Trophoblast cell (in vitro differentiated cells and primary cell): ENCODE measurements around the gene TMOD1.

Source experiments
- DNase-seq, 2 donors: peaks; one replicate each; pipeline ENCODE4 v3.0.0-alpha.2; 2016
- H2AFZ ChIP-seq: 2 replicates; pipeline ENCODE4 v1.6.1; 2013; ENCODE audit warnings: low read length, moderate library complexity, mild to moderate bottlenecking; ENCODE audit not compliant: insufficient read depth, poor library complexity
- H2AK5ac ChIP-seq: 2 replicates; pipeline ENCODE4 v1.6.1; 2013; ENCODE audit warnings: mild to moderate bottlenecking, low read length
- H2BK120ac ChIP-seq: 2 replicates; pipeline ENCODE4 v1.6.1; 2013; ENCODE audit warnings: low read length, mild to moderate bottlenecking, moderate library complexity; ENCODE audit not compliant: insufficient read depth, poor library complexity
- H2BK12ac ChIP-seq: 2 replicates; pipeline ENCODE4 v1.6.1; 2013; ENCODE audit warnings: mild to moderate bottlenecking, low read length, moderate library complexity
- H2BK5ac ChIP-seq: 2 replicates; pipeline ENCODE4 v1.6.1; 2013; ENCODE audit warnings: low read length, low read depth, moderate library complexity, mild to moderate bottlenecking; ENCODE audit not compliant: poor library complexity
- H3K14ac ChIP-seq: 2 replicates; pipeline ENCODE4 v1.6.1; 2013; ENCODE audit warnings: mild to moderate bottlenecking, low read length
- H3K18ac ChIP-seq: 2 replicates; pipeline ENCODE4 v1.6.1; 2013; ENCODE audit warnings: mild to moderate bottlenecking, low read length
- H3K23ac ChIP-seq: 2 replicates; pipeline ENCODE4 v1.6.1; 2013; ENCODE audit warnings: low read length
- H3K27ac ChIP-seq: 2 replicates; pipeline ENCODE4 v1.5.1; 2013; ENCODE audit warnings: low read depth, mild to moderate bottlenecking, inconsistent platforms, low read length, moderate library complexity
- H3K27me3 ChIP-seq: 2 replicates; pipeline ENCODE4 v1.6.1; 2013; ENCODE audit warnings: inconsistent platforms, mild to moderate bottlenecking, low read length, moderate library complexity; ENCODE audit not compliant: insufficient read depth
- H3K36me3 ChIP-seq, 2 experiments: 1 replicate in 1 of 2; 2 replicates in 1 of 2; pipeline ENCODE4 v1.6.1; 2013; ENCODE audit warnings: low read length in 2 of 2, mild to moderate bottlenecking in 2 of 2, moderate library complexity in 1 of 2; ENCODE audit not compliant: insufficient read depth in 2 of 2, control insufficient read depth in 1 of 2
- H3K4ac ChIP-seq: 2 replicates; pipeline ENCODE4 v1.6.1; 2013; ENCODE audit warnings: low read depth, mild to moderate bottlenecking, low read length, moderate library complexity
- H3K4me1 ChIP-seq, 2 experiments: 1 replicate in 1 of 2; 2 replicates in 1 of 2; pipeline ENCODE4 v1.6.1; 2013; ENCODE audit warnings: low read length in 2 of 2, mild to moderate bottlenecking in 2 of 2, moderate library complexity in 1 of 2; ENCODE audit not compliant: insufficient read depth in 2 of 2, control insufficient read depth in 1 of 2
- H3K4me2 ChIP-seq: 2 replicates; pipeline ENCODE4 v1.6.1; 2013; ENCODE audit warnings: inconsistent platforms, mild to moderate bottlenecking, low read length, moderate library complexity
- H3K4me3 ChIP-seq: 2 replicates; pipeline ENCODE4 v1.5.1; 2013; ENCODE audit warnings: mild to moderate bottlenecking, low read depth, low read length, inconsistent platforms
- H3K79me1 ChIP-seq: one replicate; pipeline ENCODE4 v1.6.1; 2013; ENCODE audit warnings: low read length
- H3K79me2 ChIP-seq: 2 replicates; pipeline ENCODE4 v1.6.1; 2013; ENCODE audit warnings: low read length, mild to moderate bottlenecking; ENCODE audit not compliant: control insufficient read depth, insufficient read depth, poor library complexity
- H3K9ac ChIP-seq: 2 replicates; pipeline ENCODE4 v1.6.1; 2013; ENCODE audit warnings: mild to moderate bottlenecking, low read length
- H3K9me3 ChIP-seq: 2 replicates; pipeline ENCODE4 v1.6.1; 2013; ENCODE audit warnings: low read depth, mild to moderate bottlenecking, control low read depth, inconsistent platforms, low read length; ENCODE audit not compliant: insufficient read depth
- H4K12ac ChIP-seq: 2 replicates; pipeline ENCODE4 v1.6.1; 2013; ENCODE audit warnings: low read depth, mild to moderate bottlenecking, low read length, moderate library complexity
- H4K8ac ChIP-seq: 2 replicates; pipeline ENCODE4 v1.6.1; 2013; ENCODE audit warnings: low read depth, mild to moderate bottlenecking, low read length, moderate library complexity
- H4K91ac ChIP-seq: one replicate; pipeline ENCODE4 v1.6.1; 2013; ENCODE audit warnings: low read depth, mild to moderate bottlenecking, low read length, moderate library complexity
- WGBS: extraction: QIAGEN DNeasy Blood & Tissue Kit; methylation state at CpG from one replicate; pipeline ENCODE4 v1.1.7; 2013; ENCODE audit warnings: missing lambda C conversion rate; ENCODE audit not compliant: insufficient read length, insufficient coverage; ENCODE audit errors: extremely low coverage; 5-methylcytosine and 5-hydroxymethylcytosine counted together

The TMOD1 gene

DNA sequence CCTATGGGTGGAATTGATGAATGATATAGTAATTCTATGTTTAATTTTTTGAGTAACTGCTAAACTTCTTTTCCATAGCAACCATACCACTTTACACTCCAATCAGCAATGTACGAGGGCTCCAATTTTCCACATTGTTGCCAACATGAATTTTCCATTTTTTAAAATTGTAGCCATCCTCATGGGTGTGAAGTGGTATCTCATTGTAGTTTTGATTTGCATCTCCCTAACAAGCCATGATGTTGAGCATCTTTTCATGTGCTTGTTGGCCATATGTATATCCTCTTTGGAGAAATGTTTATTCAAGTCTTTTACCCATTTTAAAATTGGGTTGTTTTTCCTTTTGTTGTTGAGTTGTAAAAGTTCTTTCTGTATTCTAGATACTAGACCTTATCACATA is 48.9 kb downstream of the TMOD1 start:
- WGBS: no CpG with 5 or more reads among the region's 1 CpG
- no peak overlapping the region for H2BK5ac ChIP-seq
- H2AK5ac ChIP-seq: no peak overlapping the region
- no peak overlapping the region for H3K27ac ChIP-seq
- H3K36me3 ChIP-seq: no peaks in the 10 kb centered on the region
- H3K79me2 ChIP-seq: no peaks in the 10 kb centered on the region
- H3K4me2 ChIP-seq: no peak overlapping the region
- H4K8ac ChIP-seq: no peak overlapping the region
- no peak for DNase-seq
- H2BK12ac ChIP-seq: no peak overlapping the region
- H2AFZ ChIP-seq: no peak overlapping the region
- no peak overlapping the region for H3K4ac ChIP-seq
- H4K12ac ChIP-seq: no peak overlapping the region
- H3K4me3 ChIP-seq: no peak overlapping the region
- no peak overlapping the region for H4K91ac ChIP-seq
- no peaks in the 10 kb centered on the region for H3K9me3 ChIP-seq
- H3K79me1 ChIP-seq: no peaks in the 10 kb centered on the region
- no peak overlapping the region for H3K9ac ChIP-seq
- no peak overlapping the region for H3K23ac ChIP-seq
- H3K27me3 ChIP-seq: no peaks in the 10 kb centered on the region
- no peak overlapping the region for H2BK120ac ChIP-seq
- no peak overlapping the region for H3K14ac ChIP-seq
- H3K4me1 ChIP-seq: no peaks in the 10 kb centered on the region
- no peak overlapping the region for H3K18ac ChIP-seq

DNA sequence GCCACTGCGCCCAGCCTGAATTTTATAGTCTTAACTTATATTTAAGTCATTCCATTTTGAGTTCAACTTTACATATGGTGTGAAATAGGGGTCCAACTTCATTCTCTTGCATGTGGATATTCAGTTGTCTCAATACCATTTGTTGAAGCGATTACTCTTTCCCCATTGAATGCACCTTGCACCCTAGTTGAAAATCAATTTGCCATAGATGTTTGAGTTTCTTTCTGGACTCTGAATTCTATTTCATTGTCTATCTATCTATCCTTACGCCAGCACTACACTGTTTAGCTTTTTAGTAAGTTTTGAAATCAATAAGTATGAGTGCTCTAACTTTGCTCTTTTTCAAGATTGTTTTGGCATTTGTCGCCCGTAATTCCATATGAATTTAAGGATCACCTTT is 49.8 kb downstream of the TMOD1 start:
- Histone ChIP-seq H2AK5ac (no peak overlapping the region), H4K8ac (no peak overlapping the region), H2BK5ac (no peak overlapping the region), H3K23ac (no peak overlapping the region), H3K18ac (no peak overlapping the region), H3K79me2 (no peaks in the 10 kb centered on the region), H3K36me3 (no peaks in the 10 kb centered on the region), H3K4me3 (no peak overlapping the region), H3K4me1 (no peaks in the 10 kb centered on the region), H2BK120ac (no peak overlapping the region), H3K27me3 (no peaks in the 10 kb centered on the region), H4K91ac (no peak overlapping the region), H4K12ac (no peak overlapping the region), H3K14ac (no peak overlapping the region), H3K79me1 (no peaks in the 10 kb centered on the region), H3K9me3 (no peaks in the 10 kb centered on the region), H3K4me2 (no peak overlapping the region), H2AFZ (no peak overlapping the region), H3K27ac (no peak overlapping the region), H3K9ac (no peak overlapping the region), H3K4ac (no peak overlapping the region), H2BK12ac (no peak overlapping the region)
- DNase-seq: no peak
- WGBS: no CpG with 5 or more reads among the region's 5 CpGs

DNA sequence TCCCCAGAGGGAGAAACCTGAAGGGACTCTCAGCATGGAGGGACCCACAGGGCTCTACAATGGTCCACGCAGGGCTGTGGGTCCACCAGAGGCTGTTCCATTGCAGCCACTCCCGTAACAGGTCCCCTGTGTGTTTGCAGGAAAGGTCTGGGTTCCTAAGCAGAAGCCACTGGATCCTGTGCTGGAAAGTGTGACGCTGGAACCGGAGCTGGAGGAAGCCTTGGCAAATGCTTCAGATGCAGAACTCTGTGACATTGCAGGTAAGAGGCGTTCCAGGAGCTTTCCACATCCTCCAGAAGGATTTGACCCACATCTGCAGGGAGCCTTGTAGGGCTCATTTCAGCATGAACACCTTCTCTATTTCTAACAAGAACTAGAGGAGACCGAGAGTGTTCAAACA is 51.7 kb downstream of the TMOD1 start:
- H2AFZ ChIP-seq: no peak overlapping the region
- H3K18ac ChIP-seq: no peak overlapping the region
- no peak overlapping the region for H4K12ac ChIP-seq
- no peak for DNase-seq
- H4K91ac ChIP-seq: no peak overlapping the region
- H3K79me1 ChIP-seq: no peaks in the 10 kb centered on the region
- WGBS: no CpG with 5 or more reads among the region's 6 CpGs
- H3K4me1 ChIP-seq: no peaks in the 10 kb centered on the region
- no peak overlapping the region for H3K4me2 ChIP-seq
- no peaks in the 10 kb centered on the region for H3K79me2 ChIP-seq
- no peak overlapping the region for H3K14ac ChIP-seq
- no peaks in the 10 kb centered on the region for H3K9me3 ChIP-seq
- no peak overlapping the region for H2AK5ac ChIP-seq
- H3K27ac ChIP-seq: no peak overlapping the region
- no peak overlapping the region for H2BK5ac ChIP-seq
- no peak overlapping the region for H3K4ac ChIP-seq
- no peak overlapping the region for H3K9ac ChIP-seq
- no peak overlapping the region for H2BK120ac ChIP-seq
- no peak overlapping the region for H3K4me3 ChIP-seq
- no peak overlapping the region for H2BK12ac ChIP-seq
- H4K8ac ChIP-seq: no peak overlapping the region
- no peak overlapping the region for H3K23ac ChIP-seq
- no peaks in the 10 kb centered on the region for H3K36me3 ChIP-seq
- H3K27me3 ChIP-seq: no peaks in the 10 kb centered on the region

DNA sequence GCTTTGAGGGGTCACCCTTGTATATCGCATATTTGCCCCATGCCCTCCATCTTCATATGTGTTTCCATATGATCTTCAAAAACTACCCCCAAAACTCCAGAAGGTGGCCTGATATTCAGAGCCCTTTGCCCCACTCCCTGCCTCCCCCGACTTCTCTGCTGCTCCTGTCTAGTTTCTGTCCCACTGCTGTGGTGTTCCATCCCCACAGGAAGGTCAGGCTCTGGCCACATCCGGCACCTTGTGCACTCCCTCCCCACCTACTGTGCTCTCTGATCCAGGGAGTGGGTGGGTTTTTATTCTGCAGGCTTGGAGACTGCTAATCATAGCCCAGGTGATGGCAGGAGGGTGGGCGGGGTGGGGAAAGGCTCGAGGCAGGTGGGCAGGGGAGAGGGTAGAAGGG is 52.4 kb downstream of the TMOD1 start:
- H3K27me3 ChIP-seq: no peaks in the 10 kb centered on the region
- no peak overlapping the region for H3K27ac ChIP-seq
- H4K12ac ChIP-seq: no peak overlapping the region
- no peak overlapping the region for H3K18ac ChIP-seq
- no peak overlapping the region for H3K4me2 ChIP-seq
- no peak overlapping the region for H2BK12ac ChIP-seq
- no peaks in the 10 kb centered on the region for H3K36me3 ChIP-seq
- H2AK5ac ChIP-seq: no peak overlapping the region
- no peak overlapping the region for H3K14ac ChIP-seq
- H3K23ac ChIP-seq: no peak overlapping the region
- H4K91ac ChIP-seq: no peak overlapping the region
- no peaks in the 10 kb centered on the region for H3K79me2 ChIP-seq
- no peak overlapping the region for H2BK5ac ChIP-seq
- no peaks in the 10 kb centered on the region for H3K79me1 ChIP-seq
- H2AFZ ChIP-seq: no peak overlapping the region
- H3K9ac ChIP-seq: no peak overlapping the region
- H3K4me1 ChIP-seq: no peaks in the 10 kb centered on the region
- H3K9me3 ChIP-seq: no peaks in the 10 kb centered on the region
- no peak for DNase-seq
- H3K4ac ChIP-seq: no peak overlapping the region
- no peak overlapping the region for H4K8ac ChIP-seq
- H2BK120ac ChIP-seq: no peak overlapping the region
- H3K4me3 ChIP-seq: no peak overlapping the region
- WGBS: no CpG with 5 or more reads among the region's 5 CpGs
